ENCODE measurements around the gene HDAC5. TPM values are rescaled to one million over a fixed set of nuclear protein-coding genes. Genes with fewer than 3 reads are reported as not detected.
A peak's percentile ranks its signal among the peaks of the same experiment; 100 is the strongest.

Gene HDAC5
- total RNA-seq, 1 experiment from 2014 or later, result 25.9 TPM

DNA sequence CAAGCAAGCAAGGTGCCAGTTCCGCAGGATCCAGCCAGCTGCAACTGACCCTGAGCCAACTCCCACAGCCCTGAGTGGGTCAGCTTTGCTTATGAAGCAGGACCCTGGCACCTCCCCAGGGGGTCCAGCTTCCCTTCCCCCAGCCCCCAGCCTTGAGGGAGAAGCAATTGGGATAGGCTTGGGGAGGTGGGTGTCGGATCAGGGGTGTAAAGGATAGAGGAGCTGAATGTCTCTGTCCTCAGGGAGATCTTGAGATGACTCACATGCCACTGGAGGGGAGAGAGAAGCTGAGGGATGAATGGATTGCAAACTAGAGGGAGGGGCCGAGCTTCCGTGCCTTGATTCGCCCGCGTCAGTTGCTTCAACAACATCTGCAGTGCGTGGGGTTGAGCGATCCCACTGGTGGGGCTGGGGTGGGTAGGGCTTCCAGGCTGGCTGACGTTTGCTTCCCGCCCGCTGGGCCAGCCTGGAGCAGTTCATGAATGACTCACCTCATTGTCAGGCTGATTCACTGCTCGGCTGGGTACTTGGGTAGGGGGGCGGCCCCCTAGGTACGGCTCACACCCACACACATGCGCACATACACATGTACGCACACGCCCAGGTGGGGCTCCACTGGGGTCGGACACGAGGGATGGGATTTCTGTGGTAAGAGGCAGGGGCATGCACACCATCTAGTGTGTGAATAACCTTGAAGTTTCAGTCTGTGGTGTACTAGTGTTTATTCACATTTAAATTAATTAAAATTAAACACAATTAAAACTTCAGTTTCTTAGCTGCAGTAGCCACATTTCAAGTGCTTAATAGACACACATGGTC, 14.7 kb upstream of the HDAC5 start:
- Mint-ChIP-seq H3K27ac (ENCODE audit: unreplicated experiment) (peak overlapping the region; percentile 89), H3K36me3 (ENCODE audit: insufficient read depth, unreplicated experiment) (peaks cover 22% of the 10 kb centered on the region), H3K4me1 (ENCODE audit: low read depth, unreplicated experiment) (peaks cover 11% of the 10 kb centered on the region), H3K9me3 (ENCODE audit: unreplicated experiment) (no peaks in the 10 kb centered on the region), H3K27me3 (ENCODE audit: insufficient read depth, unreplicated experiment) (no peaks in the 10 kb centered on the region), H3K4me3 (ENCODE audit: unreplicated experiment) (peak overlapping the region; percentile 76)
- H3K4me1 ChIP-seq, result peaks cover 17% of the 10 kb centered on the region
- BruUV-seq (replicated peaks), result no TSS peak
- peak overlapping the region; percentile 31 for H3K4me3 ChIP-seq (ENCODE audit: low read depth, low read length)
- no peak for TF ChIP-seq CTCF (IDR thresholded peaks at IDR 0.05; ENCODE audit: insufficient read depth in 1 of 2, low read depth in 1 of 2, low read length in 1 of 2, severe bottlenecking in 1 of 2, unreplicated experiment in 1 of 2)
- H3K36me3 ChIP-seq (ENCODE audit: control insufficient read depth, insufficient read depth, low read length), result no peaks in the 10 kb centered on the region
- ChIA-PET POLR2A (interaction anchor here (1.2 to 2.2 kb wide), 2 partner anchors 15 to 132 kb away, joined by 3 to 11 read pairs; partner anchors contain the start of gene HDAC5), CTCF (interaction anchor here (0.9 to 1.9 kb wide), 4 partner anchors 14 to 55 kb away, joined by 5 to 21 read pairs (median 6); partner anchors contain the start of gene HDAC5)
- DNase-seq, result peak; percentile 86 to 92
- no peaks in the 10 kb centered on the region for H3K27me3 ChIP-seq (replicated peaks; ENCODE audit: control insufficient read depth, insufficient read depth, low read length)
- intact Hi-C loops (cut with micrococcal nuclease; ENCODE audit: unreplicated experiment), result no loop called here
- no peaks in the 10 kb centered on the region for H3K9me3 ChIP-seq

DNA sequence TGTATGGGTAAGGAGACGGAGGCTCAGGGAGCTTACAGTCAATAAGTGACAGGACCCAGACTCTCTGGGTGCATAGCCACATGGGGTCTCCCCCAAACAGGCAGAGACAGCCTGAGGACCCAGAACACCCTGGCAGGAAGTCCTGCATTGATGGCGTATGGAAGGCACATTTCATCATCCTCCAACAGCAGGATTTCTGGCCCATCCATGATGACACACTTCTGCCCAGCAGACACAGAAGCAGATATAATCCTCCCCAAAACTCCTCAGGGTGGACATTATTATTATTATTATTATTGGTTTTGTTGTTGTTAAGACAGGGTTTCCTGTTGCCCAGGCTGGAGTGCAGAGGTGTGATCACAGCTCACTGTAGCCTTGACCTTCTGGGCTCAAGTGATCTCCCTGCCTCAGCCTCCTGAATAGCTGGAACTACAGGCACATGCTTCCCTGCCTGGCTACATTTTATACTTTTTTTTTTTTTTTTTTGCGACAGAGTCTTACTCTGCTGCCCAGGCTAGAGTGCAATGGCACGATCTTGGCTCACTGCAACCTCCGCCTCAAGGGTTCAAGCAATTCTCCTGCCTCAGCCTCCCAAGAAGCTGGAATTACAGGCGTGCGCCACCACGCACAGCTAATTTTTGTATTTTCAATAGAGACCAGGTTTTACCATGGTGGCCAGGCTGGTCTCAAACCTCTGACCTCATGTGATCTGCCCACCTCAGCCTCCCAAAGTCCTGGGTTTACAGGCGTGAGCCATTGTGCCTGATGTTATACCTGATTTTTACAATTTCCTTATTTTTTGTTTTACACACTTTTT, 11.5 kb upstream of the HDAC5 start:
- BruUV-seq (replicated peaks), result no TSS peak
- Mint-ChIP-seq H3K9me3 (ENCODE audit: unreplicated experiment) (no peaks in the 10 kb centered on the region), H3K36me3 (ENCODE audit: insufficient read depth, unreplicated experiment) (peaks cover 5% of the 10 kb centered on the region), H3K4me1 (ENCODE audit: low read depth, unreplicated experiment) (peaks cover 19% of the 10 kb centered on the region), H3K27me3 (ENCODE audit: insufficient read depth, unreplicated experiment) (no peaks in the 10 kb centered on the region), H3K4me3 (ENCODE audit: unreplicated experiment) (no peak overlapping the region), H3K27ac (ENCODE audit: unreplicated experiment) (no peak overlapping the region)
- ChIA-PET POLR2A (interaction anchor here (1.3 kb wide), 1 partner anchor 11 kb away, joined by 5 read pairs; the partner anchor contains the start of gene HDAC5), CTCF (interaction anchor here (0.6 to 0.7 kb wide), 3 partner anchors 13 to 139 kb away, joined by 3 to 6 read pairs (median 3); partner anchors contain the start of gene TMUB2)
- no peak for DNase-seq
- Histone ChIP-seq H3K4me3 (ENCODE audit: low read depth, low read length) (no peak overlapping the region), H3K9me3 (no peaks in the 10 kb centered on the region), H3K36me3 (ENCODE audit: control insufficient read depth, insufficient read depth, low read length) (no peaks in the 10 kb centered on the region), H3K27me3 (replicated peaks; ENCODE audit: control insufficient read depth, insufficient read depth, low read length) (no peaks in the 10 kb centered on the region), H3K4me1 (peaks cover 18% of the 10 kb centered on the region)
- intact Hi-C loops (cut with micrococcal nuclease; ENCODE audit: unreplicated experiment), result no loop called here
- TF ChIP-seq CTCF (IDR thresholded peaks at IDR 0.05; ENCODE audit: insufficient read depth in 1 of 2, low read depth in 1 of 2, low read length in 1 of 2, severe bottlenecking in 1 of 2, unreplicated experiment in 1 of 2), result no peak

GRCh38 chr17:44133918-44134476, 10.6 kb upstream of the HDAC5 start:
- Mint-ChIP-seq H3K27me3 (ENCODE audit: insufficient read depth, unreplicated experiment) (no peaks in the 10 kb centered on the region), H3K9me3 (ENCODE audit: unreplicated experiment) (no peaks in the 10 kb centered on the region), H3K4me3 (ENCODE audit: unreplicated experiment) (no peak overlapping the region), H3K27ac (ENCODE audit: unreplicated experiment) (no peak overlapping the region), H3K36me3 (ENCODE audit: insufficient read depth, unreplicated experiment) (peaks cover 5% of the 10 kb centered on the region), H3K4me1 (ENCODE audit: low read depth, unreplicated experiment) (peaks cover 19% of the 10 kb centered on the region)
- H3K4me3 ChIP-seq (ENCODE audit: low read depth, low read length), result no peak overlapping the region
- no peaks in the 10 kb centered on the region for H3K9me3 ChIP-seq
- no peaks in the 10 kb centered on the region for H3K27me3 ChIP-seq (replicated peaks; ENCODE audit: control insufficient read depth, insufficient read depth, low read length)
- CTCF ChIA-PET, result interaction anchor here (1.1 kb wide), 1 partner anchor 11 kb away, joined by 3 read pairs; the partner anchor contains the start of gene HDAC5
- intact Hi-C loops (cut with micrococcal nuclease; ENCODE audit: unreplicated experiment), result no loop called here
- no peaks in the 10 kb centered on the region for H3K36me3 ChIP-seq (ENCODE audit: control insufficient read depth, insufficient read depth, low read length)
- H3K4me1 ChIP-seq, result peaks cover 17% of the 10 kb centered on the region
- POLR2A ChIA-PET, result no interaction called here
- no peak for TF ChIP-seq CTCF (IDR thresholded peaks at IDR 0.05; ENCODE audit: insufficient read depth in 1 of 2, low read depth in 1 of 2, low read length in 1 of 2, severe bottlenecking in 1 of 2, unreplicated experiment in 1 of 2)
- BruUV-seq (replicated peaks), result no TSS peak
- no peak for DNase-seq

Measured in Caco-2 (cell line).